GM21423 (cell line): ENCODE data around the gene NKPD1.

Source experiments
- ATAC-seq: cut with Tn5 transposase; IDR thresholded peaks from one replicate; pipeline ENCODE4 v1.9.1; 2021; ENCODE audit warnings: mild to moderate bottlenecking, moderate library complexity; ENCODE audit not compliant: unreplicated experiment

The NKPD1 gene

DNA sequence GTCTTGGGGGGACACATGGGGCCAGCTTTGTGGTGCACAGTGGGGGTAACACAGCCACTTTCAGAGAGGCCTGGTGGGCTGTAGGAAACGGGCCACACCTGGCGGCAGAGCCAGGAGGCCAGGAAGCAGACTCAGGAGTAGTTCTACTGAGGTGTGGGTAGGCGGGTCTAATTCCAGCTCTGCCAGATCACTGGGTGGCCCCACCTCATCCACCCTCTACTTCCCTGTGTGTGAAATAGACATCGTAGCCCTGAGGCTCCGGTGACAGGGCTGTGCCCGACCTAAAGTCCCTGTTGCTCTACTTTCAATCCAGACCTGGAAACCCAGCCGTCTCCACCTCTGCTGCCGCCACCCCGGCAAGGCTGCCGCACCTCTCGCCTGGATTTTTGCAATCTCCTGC lies 4.0 kb downstream of the NKPD1 start:
- no peak for ATAC-seq

DNA sequence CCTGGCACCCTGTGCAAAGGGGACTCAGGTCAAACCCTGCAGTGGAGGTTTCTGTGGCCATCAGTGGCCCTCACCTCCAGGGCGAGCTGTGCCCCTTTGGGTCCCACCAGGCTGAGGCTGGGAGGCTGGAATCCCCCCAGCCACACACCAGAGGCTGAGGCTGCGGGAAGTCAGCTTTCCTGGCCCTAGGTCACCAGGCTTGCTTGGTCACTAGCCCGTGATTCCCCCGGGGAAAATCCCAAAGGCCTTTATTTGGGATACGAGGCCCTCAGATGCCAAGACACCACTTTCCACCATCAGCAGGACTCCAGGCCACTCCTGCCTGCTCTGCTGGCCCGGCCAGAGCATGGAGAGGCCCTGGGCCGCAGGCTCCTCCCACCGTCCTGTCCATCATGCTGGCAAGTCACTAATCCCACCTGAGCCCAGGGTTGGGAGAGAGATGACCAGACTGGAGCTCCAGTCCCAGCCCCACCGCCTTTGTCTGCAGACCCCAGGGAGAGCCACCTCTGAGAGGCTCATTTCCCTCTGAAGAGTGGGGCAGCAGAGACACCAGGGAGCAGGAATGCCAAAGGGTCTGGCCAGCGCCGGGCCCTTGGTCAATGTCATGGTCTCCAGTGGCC lies 4.7 kb downstream of the NKPD1 start:
- ATAC-seq: no peak

DNA sequence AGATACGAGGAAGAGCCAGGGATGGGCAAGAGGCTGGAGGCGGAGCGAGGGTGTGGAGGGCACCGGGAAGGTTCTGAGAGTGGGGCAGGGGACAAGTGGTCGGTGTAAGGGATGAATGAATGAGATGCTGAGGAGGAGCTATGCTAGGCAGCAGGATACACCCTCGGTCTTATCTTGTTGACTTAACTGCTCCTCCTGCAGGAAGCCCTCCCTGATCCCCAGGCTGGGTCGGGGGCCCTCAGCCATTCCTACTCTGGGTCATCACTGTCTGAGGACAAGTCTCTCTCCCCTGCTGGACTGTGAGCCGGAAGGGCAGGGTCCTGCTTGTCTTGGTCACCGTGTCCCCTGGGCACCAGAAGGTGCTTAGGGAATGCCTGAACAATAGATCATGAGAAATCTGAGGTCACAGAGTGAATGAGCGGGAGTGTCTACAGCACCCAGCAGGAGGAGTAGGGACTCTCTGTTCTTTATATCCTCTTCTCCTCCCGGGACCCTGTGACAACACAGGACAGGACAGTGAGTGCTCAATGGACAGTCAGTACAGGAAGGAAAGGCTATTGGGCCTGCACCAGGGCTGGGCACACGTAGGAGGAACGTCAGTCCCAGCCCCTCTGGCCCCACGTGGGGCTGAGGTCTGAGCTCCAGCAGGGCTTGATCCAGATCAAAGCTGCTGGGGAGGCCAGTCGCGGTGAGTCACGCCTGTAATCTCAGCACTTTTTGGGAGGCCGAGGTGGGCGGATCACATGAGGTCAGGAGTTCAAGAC lies 6.5 kb downstream of the NKPD1 start:
- no peak for ATAC-seq

GRCh38 chr19:45153339-45154063 lies 7.3 kb downstream of the NKPD1 start:
- no peak for ATAC-seq

- no peak for ATAC-seq
These were observed 8.1 kb downstream of the NKPD1 start for GRCh38 chr19:45152504-45153338.

DNA sequence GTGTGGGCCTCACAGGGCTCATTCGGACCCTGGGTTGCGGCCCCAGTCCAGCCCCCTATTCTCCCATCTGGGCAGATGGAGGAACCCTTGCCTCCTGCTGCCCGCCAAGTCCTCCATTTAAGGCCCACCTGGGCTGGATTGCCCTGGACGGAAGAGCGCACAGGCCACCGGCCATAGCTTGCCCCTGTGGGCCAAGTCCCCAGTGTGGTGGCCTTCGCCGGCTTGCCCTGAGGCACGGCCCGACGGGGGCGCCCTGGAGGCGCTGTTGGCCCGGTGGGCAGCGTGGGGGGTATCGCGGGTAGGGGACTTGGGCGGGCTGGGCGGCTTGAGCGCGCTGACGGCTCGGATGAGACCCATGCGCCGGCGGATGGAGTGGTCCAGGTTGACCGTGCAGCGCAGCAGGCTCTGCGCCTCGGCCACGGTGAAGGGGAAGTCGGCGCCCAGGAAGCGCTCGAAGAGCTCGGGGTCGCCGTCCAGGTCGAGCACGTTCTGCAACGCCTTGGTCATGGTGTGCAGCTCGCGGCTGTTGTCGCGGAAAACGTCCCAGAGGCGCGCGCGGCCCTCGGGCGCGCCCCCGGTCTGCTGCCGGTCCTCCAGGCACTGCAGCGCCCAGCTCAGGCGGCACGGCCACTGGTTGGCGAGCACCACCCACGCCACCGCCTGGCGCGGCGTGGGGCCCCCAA lies 8.8 kb downstream of the NKPD1 start:
- no peak for ATAC-seq

GRCh38 chr19:45151320-45151719 lies 9.5 kb downstream of the NKPD1 start:
- ATAC-seq: no peak

GRCh38 chr19:45150751-45151281 lies 10.0 kb downstream of the NKPD1 start:
- ATAC-seq: no peak

DNA sequence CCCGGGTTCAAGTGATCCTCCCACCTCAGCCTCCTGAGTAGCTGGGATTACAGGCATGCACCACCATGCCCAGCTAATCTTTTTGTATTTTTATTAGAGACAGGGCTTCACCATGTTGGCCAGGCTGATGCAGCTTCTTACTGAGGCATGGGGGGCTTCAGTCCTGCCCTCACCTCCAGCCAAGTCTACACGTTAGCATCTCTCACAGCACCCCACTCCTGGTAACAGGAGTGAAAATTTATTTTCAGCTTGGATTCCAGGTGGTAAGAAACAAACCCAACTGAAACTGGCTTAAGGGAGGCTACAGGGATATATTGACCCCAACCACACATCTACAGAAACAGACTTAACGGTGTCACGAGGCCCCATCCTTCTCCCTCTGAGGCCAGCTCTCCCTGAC lies 10.6 kb downstream of the NKPD1 start:
- ATAC-seq: no peak

- ATAC-seq: no peak
These were observed 11.7 kb downstream of the NKPD1 start for GRCh38 chr19:45149129-45149528.

DNA sequence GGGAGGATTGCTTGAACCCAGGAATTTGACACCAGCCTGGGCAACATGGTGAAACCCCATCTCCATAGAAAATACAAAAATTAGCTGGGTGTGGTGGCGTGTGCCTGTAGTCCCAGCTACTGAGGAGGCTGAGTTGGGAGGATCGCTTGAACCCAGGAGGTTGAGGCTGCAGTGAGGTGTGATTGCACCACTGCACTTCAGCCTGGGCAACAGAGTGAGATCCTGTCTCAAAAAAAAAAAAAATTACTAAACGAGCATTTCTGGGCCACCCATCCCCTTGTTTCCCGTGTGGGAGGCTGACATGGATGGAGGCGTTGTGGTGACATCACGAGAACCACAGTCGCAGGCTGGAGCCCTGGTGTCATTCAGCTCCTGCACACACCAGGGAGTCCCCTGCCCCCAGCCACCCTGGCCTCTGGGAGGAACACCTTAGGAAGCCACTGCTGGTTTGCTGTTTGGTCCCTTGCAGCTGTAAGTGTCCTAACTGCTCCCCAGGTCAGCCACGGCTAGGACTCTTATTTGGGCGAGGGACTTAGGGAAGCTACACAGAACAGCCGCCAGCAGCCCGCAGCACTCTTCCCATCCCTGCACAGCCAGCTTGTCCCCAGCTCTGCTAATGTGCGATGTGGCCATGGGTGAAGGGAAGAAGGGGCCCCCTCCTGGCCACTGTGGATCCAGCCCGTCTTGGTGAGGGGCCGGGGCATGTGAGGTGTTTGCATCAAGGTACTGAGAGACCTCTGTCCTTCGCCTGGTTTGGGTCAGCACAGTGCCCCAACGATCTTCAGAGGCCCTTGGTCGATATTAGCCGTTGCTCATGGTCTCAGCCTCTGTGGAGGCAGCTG lies 12.7 kb downstream of the NKPD1 start:
- no peak for ATAC-seq

DNA sequence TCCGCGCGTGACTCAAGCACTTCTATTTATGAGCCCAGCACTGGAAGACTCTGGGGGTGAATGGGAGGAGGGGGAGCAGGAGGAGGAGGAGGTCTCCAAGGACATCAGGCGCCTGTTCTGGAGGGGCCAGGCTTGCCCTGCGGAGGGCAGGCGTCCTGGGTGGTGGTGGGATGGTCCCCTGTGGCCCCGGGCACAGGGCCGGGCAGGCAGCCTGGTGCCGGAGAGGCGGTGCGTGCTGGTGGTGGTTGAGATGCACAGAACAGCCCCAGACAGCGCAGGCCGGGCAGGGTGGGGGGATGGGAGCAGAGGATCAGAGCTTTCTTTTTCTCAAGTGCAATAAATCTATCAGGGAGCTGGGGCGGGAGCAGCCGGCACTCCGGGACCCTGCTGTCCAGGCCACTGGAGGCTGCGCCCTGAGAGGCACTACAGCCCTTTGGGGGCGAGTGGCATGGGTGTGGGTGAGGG lies 14.0 kb downstream of the NKPD1 start:
- ATAC-seq: no peak

GRCh38 chr19:45146251-45146650 lies 14.5 kb downstream of the NKPD1 start:
- no peak for ATAC-seq

DNA sequence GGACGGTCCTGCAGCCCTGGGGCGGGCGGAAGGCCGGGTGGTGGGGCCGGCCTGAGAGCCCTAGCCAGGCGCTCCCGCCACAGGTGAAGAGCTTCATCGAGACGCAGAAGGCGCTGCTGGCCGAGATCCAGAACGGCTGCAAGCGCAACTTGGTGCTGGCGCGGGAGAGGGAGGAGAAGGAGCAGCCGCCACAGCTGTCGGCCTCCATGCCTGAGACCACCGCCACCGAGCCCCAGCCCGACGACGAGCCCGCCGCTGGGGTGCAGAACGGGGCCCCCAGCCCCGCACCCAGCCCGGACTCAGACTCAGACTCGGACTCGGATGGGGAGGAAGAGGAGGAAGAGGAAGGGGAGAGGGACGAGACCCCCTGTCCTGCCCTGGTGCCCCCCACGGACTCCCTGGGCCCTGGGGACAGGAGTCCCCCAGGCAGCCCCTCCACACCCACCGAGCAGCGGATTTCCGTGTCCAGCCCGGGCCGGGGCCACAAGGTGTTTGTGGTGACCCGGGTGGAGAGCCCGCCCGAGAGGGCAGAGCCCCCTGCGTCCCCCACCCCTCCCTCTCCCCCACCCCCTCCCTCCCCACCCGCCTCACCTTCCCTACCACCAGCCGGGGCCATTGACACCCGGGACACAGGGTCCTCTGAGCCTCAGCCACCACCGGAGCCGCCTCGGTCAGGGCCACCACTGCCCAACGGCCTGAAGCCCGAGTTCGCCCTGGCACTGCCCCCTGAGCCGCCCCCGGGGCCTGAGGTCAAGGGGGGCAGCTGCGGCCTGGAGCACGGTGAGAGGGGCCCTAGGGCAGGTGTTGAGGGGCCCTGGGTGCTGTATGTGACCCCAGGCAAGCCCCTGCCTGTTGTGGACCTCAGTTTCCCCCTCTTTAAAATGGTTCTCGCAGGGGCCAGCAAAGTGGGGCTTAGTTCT lies 15.3 kb downstream of the NKPD1 start:
- ATAC-seq: no peak

DNA sequence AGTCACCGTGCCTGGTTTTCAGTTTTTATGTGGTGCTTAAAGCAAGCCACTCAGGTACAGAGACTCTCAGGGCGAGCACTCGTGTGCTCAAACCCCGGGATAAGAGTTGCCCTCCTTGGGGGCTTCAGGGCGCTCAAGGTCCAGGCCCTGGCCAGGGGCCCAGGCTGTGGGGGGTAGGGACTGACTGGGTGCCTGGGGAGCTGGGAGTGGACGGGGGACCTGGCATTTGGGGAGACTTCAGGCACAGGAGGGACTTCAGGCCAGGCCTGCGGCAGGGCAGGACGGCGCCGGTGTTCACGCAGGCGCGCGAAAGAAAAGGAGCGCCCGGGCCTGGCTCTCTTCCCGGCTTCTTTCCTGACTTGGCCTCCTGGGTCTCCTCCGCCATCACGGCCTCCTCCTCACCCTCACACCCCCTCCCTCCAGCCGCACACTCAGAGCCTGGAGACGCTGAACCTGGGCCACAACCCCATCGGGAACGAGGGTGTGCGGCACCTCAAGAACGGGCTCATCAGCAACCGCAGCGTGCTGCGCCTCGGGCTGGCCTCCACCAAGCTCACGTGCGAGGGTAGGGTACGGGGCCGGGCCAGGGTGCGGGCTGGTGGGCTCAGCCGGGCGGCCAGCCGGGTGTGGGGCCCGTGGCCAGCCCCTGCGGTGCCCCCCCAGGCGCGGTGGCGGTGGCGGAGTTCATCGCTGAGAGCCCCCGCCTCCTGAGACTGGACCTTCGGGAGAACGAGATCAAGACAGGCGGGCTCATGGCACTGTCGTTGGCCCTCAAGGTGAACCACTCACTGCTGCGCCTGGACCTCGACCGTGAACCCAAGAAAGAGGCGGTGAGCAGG lies 16.1 kb downstream of the NKPD1 start:
- ATAC-seq: no peak

GRCh38 chr19:45142726-45143110 lies 18.1 kb downstream of the NKPD1 start:
- no peak for ATAC-seq

DNA sequence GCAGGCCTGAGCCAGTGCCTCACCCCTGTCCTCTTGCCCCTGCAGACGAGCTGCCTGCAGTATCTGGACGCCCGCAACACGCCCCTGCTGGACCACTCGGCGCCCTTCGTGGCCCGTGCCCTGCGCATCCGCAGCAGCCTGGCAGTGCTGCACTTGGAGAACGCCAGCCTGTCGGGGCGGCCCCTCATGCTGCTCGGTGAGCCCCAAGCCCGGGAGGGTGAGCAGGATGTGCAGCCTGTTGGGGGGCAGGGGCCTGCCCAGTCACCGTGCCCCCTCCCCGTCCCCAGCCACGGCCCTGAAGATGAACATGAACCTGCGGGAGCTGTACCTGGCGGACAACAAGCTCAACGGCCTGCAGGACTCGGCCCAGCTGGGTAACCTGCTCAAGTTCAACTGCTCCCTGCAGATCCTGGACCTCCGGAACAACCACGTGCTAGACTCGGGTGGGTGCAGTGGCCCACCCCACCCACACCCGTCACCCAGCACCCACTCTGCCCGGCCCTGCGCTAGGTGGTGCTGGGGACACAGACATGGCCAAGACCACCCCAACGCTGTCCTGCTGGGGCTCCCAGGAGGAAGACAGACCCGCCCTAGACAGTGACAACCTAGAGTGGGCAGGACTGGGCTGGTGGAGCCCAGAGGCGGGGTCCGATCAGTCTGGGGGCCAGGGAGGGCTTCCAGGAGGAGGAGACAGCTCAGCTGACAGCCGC lies 18.6 kb downstream of the NKPD1 start:
- ATAC-seq: no peak
